Ureter (tissue), 1 donor: ENCODE data around the gene GFOD1. TPM values are rescaled to one million over a fixed set of nuclear protein-coding genes. Genes with fewer than 3 reads are reported as not detected.
"Not testable (repeated sequence)": the region's sequence is repeated elsewhere in the genome, so short reads cannot be mapped to it uniquely, and the experiment has no call there.

ENCODE experiments used
- DNase-seq: peaks from one replicate; pipeline ENCODE4 v3.0.0-alpha.2; 2020; ENCODE audit warnings: low spot score
- total RNA-seq: library from RNA; stranded (reverse); gene quantifications from one replicate; pipeline ENCODE4 v1.2.4, GENCODE V29; 2023
- donor health status: DM: yes; HTN: yes; CAD: no.

Gene GFOD1
- total RNA-seq, 1 donor from 2014 or later, result 19.3 TPM

DNA sequence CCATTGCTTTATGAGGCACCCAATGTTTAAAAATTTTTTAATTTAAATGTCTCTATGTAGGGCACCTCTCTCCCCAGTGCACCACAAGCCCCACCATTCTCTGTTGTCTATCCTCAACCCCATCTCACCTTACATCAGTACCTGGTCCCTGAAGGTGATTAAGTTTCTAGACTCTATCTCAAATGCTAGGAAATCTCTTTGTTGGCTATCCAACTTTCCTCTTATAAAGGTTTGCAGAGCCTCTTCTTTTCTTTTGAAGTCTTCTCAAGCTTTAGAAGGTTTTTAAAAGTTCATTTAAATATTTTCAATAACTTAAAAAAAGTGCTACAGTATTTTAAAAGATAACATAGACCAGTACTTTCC is 82.5 kb downstream of the GFOD1 start:
- DNase-seq, result no peak

DNA sequence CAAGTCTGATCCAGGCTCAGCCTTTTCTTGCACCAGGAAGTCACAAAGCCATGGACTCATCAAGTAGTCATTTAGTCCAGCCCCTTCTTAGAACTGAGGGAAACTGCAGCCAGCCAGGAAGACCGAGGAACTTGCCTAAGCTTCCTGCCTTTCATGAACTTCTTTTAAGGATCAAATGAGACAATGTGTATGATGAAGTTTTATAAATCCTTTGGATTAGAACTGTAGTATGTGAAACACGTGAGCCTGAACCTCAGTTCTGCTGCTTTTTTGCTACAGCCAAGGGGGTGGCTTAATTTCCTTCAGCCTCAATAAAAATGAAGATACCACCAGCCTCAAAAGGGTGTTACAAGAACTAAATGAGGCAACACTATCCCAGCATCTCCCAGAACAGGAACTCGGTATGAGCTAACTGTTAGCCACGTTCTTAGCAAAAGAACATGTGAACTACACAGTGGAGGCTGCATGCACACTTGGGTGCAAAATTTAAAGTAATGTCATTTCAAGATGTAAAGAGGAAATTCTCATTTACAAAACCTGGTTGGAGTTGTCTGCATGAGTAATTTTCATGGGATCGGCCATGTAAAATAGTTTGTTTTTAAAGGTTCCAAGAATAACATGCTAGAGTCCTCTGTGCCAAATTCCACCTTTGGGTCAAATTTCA is 83.0 kb downstream of the GFOD1 start:
- DNase-seq, result no peak

DNA sequence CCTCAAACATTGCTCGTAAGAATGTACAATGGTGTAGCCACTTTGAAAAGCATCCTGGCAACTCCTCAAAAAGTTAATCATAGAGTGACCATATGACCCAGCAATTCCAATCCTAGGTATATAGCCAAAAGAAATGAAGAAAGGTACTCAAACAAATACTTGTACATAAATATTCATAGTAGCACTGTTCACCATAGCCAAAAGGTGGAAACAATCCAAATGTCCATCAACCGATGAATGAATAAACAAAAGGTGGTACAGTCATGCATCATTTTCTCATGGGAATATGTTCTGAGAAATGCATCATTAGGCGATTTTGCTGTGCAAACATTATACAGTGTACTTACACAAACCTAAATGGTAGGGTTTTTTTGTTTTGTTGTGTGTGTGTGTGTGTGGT is 84.7 kb downstream of the GFOD1 start:
- no peak for DNase-seq

DNA sequence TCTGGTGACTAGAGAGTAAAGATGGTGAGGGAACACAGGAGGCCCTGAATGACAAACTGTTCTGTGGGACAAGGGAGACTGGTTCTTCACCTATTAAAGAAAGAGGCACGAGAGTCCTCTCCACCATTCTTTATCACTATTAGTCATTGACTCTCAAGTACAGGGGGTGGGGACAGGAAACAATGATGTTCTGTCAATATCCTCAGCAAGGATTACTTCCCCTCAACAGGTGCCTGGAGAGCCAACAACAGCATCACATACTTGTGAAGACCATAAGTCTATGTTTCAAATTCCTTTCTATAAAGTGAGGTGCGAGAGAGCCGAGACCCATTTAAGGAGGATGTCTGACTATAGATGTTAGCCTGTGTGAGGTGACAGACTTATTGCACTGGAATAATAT is 86.6 kb downstream of the GFOD1 start:
- no peak for DNase-seq

DNA sequence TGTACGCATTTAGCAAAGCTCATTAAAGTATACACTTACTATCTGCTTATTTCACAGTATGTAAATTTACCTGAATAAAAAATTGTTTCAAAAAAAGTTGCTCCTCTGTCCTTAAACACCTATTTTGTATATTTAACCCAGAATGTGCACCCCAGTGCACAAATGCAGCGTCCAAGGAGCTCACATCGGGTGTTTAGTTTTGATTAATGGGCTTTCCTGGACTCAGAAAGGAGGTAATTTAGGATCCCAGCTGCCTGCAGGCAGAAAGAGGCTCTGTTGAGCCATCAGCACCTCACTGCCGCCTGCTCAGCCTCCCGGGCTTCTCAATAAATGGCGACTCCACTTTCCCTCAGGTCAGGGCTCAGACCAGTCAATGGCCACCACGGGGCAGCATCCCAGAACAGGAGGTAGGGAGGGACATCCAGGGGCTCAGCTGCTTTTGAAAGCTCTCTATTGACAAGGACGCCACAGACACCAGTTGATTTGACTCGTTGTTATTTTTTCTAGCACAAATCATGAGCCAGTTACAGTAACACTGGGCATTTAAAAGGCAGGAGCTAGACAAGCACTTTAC is 88.9 kb downstream of the GFOD1 start:
- no peak for DNase-seq

DNA sequence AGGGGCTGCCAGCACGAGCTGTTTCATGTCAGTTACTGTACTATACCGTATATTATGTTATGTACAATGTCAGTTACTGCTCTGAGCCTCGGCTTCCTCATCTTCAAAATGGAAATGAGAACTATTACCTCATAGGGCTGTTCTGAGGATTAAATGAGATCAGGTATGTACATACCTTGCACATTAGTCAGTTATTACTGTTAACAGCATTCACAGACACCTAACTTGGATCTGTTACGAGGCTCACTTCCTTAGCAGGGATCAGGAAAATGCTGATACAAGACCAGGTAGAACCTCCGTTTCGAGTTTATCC is 89.4 kb downstream of the GFOD1 start:
- no peak for DNase-seq

DNA sequence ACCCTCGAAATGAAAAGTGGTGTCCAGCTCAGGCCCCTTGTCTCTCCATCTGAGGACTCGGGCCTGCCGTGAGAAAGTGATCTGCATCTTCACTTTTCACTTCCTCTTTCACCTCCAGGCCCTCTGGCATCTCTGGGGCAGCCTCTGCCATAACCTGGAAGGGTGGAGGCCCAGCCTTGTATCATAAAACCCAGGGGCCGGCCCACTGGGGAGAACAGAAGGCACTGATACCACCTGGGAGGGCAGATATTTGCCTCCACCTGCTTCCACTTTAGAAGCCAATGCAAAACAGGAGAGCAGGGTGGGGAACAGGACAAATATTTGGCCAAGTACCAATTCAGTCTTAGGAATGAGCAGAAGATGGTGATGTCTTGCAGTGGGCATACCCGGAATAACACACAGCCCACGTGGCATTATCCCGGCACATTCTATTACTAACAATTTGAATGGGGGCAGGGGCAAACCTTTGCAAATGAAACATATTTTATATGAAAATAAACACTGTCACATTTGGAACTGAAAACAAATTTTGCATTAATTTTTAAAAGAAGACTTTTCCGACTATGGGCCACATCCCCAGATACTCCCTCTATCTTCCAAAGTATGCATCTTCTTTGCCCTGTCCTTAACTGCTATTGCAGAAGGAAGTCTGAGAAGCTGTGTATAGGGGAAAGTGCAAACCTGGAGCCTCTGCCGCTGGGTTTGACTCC is 89.9 kb downstream of the GFOD1 start:
- DNase-seq, result no peak

DNA sequence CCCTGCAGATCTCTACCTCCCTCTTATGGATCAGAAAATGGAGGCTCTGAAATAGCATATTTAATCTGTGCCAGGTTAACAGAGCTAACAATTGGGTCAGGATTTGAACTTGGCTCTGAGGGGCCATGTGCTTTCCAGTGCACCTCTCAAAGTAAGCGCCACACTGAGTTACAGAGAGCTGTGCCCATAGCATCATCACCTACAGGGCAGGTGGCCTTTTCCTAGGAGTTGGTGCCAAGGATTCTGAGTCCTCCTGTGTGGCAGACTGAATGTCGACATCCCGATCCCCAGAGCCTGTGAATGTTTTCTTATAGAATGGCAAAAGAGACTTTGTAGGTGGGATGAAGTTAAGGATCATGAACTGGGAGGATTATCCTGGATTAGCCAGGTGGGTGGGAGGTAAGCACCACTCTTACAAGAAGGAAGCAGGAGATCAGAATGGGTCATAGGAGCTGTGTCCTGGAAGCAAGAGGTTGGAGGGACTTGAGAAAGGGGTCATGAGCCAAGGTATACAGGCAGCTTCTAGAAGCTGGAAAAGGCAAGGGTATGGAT is 91.1 kb downstream of the GFOD1 start:
- DNase-seq, result no peak

DNA sequence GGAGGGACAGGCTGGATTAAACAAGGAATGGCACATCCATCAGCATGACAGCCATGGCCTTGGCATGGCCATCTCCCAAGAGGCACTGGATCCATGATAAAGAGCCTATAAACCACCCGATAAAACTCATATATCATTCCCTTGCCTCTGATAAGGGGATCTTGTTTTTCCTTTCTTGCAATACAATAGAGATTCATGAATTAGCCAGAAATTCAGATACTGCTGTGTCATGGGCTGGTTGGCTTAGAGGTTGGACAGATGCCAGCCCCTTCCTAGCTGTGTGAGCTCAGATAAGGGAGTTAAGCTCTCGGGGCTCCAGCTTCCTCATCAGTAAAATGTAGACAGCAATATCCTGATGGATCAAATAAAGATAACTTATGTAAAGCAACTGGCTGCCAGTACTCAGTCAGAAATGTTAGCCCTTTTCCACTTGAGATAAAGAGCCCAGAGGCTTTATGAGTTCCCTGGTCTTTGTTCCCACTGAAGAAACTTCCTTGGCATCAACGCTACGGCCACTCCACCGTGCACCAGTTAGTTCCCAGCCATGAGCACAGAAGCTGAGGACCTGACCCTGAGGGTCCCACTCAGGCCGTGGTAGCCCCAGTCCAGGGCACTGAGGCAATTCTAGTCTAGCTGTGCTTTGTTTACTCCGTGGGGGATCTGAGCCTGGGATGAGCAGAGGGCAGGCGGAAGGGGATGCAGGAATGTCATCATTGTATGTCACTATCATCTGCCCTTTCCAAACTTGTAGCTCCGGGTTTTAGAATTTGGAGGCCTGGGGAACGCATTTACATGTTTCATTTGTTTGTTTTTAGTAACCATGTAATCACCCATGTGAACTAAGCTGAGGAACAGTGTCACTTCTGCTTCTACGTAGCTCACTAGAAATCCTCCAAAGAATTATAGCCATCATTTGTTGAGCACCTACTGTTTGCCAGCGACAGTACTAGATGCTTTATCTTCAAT is 91.8 kb downstream of the GFOD1 start:
- DNase-seq, result peak; percentile 80

DNA sequence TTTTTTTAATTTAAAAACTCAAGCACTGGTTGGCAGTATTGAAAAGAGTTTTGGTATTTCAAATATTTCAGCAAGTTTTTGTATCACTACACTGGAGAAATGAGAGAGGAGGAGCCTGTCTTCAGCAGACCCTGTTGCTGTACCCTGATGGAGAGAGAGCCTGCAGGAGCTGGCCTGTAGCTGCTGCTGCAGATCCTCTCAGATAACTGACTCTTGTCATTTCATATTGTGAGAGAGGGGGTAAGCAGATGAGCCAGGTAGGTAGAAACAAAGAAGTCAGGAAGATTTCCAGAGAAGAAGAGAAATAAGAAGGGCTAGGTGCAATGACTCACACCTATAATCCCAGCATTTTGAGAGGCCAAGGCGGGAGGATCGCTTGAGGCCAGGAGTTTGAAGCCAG is 94.9 kb downstream of the GFOD1 start:
- no peak for DNase-seq

DNA sequence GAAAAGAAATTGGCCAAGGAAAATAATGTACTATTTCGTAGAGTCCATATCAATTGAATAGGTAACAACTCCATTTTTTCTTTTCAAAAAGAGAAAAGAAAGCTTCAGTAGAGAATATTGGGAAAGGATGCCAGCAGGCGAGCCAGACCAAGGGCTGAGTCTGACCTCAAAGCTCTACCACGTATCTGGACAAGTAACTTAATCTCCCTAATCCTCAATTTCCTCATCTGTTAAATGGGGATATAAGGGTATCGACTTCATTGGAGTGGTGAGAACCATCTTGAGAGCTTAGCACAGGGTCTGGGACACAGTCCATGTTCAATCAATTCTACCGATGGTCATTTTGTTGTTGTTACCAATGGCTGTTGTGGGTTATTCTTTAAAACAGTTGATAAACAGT is 95.9 kb downstream of the GFOD1 start:
- DNase-seq, result no peak

DNA sequence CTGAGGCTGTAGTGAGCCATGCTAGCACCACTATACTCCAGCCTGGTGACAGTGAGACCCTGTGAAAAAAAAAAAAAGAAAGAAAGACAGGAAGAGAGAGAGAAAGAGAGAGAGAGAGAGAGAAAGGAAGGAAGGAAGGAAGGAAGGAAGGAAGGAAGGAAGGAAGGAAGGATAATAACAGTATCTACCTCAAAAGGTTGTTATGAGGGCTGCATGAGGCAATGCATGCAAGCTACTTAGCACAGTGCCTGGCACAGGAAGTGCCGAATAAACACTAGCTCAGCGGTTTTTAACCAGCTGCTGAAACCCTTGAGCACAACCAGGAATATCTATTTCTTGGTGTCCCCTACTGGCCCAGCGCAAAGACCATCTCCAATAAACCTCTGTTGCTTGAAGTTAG is 96.7 kb downstream of the GFOD1 start:
- DNase-seq, result no peak

DNA sequence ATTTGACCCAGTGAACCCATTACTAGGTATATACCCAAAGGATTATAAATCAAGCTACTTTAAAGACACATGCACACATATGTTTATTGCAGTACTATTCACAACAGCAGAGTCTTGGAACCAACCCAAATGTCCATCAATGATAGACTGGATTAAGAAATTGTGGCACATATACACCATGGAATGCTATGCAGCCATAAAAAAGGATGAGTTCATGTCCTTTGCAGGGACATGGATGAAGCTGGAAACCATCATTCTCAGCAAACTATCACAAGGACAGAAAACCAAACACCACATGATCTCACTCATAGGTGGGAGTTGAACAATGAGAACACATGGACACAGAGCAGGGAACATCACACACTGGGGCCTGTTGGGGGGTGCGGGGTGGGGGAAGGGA is 98.2 kb downstream of the GFOD1 start:
- DNase-seq, result not testable (repeated sequence)

DNA sequence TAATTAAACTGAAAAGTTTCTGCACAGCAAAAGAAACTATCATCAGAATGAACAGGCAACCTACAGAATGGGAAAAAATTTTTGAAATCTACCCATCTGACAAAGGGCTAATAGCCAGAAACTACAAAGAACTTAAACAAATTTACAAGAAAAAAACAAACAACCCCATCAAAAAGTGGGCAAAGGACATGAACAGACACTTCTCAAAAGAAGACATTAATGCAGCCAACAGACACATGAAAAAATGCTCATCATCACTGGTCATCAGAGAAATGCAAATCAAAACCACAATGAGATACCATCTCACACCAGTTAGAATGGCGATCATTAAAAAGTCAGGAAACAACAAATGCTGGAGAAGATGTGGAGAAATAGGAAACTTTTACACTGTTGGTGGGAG is 98.6 kb downstream of the GFOD1 start:
- not testable (repeated sequence) for DNase-seq

DNA sequence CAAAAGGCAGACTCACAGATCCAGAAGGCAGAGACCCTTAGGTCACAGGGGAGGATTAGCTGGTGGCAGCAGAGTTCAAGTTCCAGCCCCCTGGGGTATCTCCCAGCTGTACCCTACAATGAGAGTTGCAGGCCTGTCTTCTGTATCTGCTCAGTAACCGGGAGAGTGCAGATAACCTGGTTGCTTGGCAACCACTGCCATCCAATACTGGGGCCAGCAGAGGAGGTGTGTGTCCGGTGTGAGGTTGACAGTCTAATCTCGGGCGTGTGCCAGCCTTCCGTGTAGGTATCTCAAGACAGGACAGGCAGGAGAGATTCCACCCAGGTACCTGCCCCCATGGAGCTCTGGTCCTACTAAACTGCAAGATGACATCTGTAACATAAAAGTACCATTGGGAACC is 102.4 kb downstream of the GFOD1 start:
- no peak for DNase-seq

DNA sequence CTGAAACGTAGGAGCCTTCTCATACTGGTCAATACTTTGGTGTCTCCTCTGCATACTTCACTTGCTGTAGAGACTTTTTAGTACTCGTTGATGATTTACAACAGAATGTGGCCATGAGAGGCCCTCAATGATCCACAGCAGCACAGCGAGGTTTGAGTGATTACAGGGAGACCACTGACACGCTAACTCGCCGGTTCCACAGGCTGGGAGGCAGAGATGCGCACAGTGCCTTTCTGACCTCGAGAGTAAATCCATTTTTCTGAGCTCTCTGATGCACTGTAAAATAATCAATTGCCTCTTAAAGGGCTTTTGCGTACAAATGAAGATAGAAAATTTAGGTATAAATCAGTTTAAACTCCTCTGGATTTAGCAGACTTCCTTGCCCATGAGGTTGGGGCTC is 102.9 kb downstream of the GFOD1 start:
- DNase-seq, result no peak

DNA sequence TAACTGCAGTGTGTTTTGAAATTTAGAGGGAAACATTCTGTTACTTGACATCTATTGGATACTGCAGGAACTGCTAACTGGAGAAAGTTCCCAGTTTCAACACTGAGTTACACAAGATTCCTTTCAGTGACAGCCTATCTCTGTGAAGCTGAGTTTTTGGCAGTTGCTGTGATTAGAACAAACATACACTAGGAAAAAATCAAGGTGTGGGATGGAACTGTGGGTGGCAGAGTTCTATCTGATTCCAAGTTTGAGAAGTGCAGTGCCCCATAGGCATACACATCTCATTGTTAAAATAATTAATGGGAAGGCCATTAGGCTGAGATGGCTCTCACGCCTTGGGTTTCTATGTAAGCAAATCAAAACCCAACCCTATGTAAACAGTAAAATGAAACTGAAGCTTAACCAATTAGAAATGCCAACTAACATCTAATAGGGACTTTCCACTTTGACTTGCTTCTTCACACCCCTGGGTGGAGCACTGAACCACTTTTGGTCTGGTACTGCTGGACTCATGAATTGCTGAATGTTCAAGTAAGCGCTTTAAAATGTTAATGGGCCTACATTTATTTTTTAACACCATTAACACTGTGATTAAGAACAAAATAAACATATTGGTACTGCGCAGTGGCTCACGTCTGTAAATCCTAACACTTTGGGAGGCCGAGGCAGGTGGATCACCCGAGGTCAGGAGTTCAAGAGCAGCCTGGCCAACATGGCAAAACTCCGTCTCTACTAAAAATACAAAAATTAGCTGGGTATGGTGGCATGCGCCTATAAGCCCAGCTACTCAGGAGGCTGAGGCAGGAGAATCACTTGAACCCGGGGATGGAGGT is 103.9 kb downstream of the GFOD1 start:
- no peak for DNase-seq

DNA sequence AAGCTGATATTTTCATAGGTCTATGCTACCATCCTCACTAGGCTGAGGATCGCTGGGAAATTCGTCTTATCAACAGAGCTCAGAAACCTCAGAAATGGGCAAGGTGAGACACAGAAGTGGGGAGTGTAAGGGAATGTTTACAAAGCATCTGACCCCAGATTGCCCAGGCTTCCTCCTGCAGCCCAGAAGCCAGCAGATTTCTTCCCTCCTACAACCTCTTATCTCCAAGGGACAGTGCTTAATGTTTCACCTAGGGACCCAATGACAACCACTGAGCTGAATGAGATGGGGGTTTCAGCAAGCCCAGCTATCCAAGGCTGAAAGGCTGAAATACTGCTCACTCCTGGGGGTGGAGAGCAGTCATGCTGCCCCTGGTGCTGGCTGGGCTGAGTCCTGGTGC is 106.6 kb downstream of the GFOD1 start:
- no peak for DNase-seq

DNA sequence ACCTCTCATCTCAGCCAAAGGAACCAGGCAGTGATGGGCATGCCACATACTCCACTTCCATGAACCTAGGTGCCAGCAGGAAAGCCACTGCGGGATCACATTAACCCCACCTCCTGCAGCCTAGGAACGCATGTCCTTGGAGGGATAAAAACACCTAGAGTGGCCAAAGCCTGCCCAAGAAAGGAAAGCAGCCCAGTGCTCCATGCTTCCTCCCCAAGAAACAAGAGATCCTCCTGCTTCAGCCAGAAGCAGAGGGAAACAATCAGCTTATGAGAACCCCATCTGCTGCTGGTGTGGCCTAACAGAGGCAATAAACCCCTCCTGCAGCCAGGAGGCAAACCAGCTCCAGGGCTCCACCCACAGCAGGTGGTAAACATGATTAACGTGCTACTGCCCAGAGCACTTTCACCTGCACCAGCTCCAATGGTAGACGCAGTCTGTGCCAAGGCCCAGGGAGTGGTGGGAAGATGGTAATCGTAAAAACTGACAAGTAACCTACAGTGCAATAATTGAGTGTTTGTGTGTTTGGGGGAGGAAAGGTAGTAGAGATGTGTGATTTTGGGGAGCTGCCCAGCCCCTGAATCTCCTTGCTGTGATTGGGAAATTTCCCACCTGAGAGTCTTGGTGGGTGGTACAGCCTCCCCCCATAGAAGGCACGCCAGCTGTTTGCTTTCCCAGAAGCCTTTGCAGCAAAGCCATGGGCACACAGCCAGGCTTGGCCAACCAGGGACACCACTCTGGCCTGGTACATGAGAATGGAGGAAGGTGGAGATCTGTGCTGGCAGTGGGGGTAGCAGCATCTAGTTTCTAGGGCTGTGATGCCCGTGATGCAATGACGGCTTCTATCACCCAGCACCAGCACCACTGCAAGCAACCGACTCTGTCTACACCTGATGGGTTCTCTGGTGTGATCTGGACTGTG is 108.5 kb downstream of the GFOD1 start:
- DNase-seq, result peak; percentile 59
